Renal cortical epithelial cell (primary cell): ENCODE measurements around the gene ZSWIM9. TPM values are rescaled to one million over a fixed set of nuclear protein-coding genes. Genes with fewer than 3 reads are reported as not detected.

Source experiments
- DNase-seq: peaks from one replicate; pipeline ENCODE4 v3.0.0-alpha.2; 2011; ENCODE audit warnings: low read depth
- total RNA-seq: library from RNA; depleted of rRNA; stranded (reverse); fragments of >200 nt; gene quantifications from 2 replicates; pipeline ENCODE4 v1.2.3, GENCODE V29; 2014

ZSWIM9 gene
- total RNA-seq, 1 donor from 2014 or later, result 5.6 TPM

DNA sequence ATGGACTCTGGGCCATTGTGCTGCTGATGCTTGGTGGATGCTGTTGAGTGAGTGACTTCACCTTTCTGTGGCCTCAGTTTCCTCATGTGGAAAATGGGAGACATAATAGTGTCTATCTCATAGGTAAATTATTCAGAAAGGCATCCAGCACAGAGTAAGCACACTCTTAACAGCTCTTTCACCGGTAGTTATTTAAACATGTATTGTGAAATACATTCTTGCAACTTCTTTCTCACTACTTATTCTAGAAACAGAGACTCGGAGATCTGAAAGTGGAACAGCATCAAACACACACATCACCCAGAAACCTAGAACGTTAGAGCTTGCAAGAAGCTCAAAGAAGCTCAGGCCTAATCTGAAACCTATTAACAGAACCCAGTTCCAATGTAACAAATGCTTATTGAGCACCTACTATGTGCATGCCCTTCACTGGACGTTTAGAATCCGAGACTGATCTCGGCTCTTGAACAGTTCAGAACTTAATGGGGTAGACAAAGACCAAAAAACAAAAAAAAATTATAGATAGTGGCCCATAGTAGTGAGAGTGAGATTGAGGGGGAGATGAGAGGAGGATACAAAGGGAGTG is 4.1 kb downstream of the ZSWIM9 start:
- no peak for DNase-seq

DNA sequence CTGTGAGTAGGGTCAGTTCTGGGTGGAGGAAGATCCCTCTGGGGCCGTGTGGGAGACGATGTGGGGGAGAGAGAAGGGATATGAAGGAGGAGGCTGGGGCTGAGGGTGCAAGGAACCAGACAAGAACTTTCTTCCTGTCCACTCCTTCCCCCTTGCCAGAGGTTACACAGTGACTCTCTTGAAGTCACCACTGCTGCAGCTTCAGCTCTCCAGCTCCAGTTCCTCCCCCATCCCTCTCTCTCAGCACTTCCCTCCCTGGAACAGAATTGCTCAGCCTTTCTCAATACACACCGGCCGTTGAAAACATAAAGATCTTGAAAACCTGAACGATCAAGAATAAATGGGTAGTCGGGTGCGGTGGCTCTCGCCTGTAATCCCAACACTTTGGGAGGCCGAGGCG is 5.1 kb downstream of the ZSWIM9 start:
- DNase-seq, result no peak

DNA sequence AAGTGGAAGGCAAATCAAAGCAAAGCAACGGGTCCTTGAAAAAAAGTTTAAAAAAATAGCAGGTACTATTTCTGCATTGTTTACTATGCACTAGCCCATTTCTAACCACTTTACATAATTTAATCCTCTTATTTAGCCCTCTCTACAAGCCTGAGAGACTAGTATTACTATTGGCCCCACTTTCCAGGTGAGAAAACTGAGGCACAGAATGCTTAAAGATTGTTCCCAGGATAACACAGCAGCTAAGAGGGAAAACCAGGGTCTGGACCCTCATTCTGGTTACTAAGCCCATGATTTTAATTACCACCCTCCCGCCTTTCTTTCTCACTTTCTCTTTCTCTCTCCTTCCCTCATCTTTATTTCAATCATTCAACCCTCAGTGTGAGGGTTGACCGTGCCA is 5.7 kb downstream of the ZSWIM9 start:
- no peak for DNase-seq

DNA sequence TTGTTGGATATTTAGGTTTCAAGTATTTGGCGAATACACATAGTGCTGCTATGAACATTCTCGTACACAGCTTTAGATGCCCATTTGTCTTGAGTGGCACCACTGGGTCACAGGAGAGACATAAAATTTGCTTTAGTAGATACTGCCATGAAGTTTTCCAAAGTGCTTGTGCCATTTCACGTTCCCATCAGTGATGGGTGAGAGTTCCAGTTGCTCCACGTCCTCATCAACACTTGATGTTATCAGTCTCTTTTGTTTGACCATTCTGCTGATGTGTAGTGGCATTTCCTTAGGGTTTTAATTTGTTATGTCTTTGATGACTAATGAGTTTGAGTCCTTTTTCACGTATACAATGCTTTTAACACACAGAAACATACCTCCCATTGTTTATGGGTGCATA is 11.0 kb downstream of the ZSWIM9 start:
- no peak for DNase-seq

DNA sequence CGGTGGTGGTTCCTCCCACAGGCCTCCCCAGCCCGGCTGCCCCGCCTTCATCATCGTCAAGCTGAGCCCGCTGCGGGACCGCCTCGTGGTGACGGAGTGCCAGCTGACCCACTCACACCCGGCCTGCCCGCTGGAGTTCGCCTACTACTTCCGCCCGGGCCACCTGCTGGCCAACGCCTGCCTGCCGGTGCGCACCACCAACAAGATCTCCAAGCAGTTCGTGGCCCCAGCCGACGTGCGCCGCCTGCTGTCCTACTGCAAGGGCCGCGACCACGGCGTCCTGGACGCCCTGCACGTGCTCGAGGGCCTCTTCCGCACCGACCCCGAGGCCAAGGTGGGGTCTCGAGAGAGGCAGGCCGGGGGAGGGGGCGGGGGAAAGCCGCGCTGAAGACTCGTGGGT is 12.0 kb downstream of the ZSWIM9 start:
- no peak for DNase-seq

DNA sequence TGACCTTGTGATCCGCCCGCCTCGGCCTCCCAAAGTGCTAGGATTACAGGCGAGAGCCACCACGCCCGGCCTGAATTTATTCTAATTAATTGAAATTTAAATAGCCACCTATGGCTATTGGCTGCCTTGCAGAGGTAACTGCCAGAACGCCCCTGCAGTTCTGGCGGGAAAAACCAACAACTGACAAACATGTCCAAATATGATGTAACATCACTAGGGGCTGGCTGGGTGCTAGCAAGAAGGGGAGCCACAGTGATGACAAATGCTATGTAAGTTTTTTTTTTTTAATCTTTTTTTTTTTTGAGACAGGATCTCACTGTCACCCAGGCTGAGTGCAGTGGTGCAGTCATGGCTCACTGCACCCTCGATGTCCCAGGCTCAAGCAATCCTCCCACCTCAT is 12.9 kb downstream of the ZSWIM9 start:
- DNase-seq, result no peak

DNA sequence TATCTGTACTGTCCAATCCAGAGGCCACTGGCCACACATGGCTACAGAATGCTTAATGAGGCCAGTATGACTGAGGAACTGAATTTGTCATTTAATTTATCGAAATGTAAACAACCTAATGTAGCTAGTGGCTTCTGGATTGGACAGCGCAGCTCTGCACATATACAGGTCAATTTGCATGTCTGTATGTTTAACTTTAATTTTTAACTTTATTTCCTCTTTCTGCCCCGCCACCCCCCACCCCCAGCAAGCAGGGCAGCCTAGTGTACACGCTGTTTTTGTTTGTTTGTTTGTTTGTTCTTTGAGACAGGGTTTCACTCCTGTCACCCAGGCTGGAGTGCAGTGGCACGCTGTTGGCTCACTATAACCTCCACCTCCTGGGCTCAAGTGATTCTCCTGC is 15.5 kb downstream of the ZSWIM9 start:
- no peak for DNase-seq

DNA sequence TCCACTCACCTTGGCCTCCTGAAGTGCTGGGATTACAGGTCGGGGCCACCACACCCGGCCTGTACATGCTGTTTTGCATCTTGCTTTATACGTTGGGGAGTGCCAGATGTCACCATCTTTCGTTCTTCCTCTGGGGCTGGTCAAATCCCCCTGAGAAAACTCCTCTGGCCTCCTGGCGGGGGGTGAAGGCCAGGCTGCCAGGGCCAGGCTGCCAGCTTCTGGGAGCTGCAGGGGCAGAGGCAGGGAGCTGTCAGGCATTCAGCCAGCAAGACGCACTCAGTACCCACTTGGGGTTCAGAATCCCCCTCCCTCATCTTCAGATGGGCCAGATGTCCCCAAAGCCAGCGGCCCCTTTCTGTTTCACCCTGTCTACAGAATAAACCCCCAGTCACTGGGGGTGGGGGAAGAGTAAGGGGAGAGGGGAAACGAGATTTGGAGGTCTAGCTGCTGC is 16.1 kb downstream of the ZSWIM9 start:
- DNase-seq, result no peak

DNA sequence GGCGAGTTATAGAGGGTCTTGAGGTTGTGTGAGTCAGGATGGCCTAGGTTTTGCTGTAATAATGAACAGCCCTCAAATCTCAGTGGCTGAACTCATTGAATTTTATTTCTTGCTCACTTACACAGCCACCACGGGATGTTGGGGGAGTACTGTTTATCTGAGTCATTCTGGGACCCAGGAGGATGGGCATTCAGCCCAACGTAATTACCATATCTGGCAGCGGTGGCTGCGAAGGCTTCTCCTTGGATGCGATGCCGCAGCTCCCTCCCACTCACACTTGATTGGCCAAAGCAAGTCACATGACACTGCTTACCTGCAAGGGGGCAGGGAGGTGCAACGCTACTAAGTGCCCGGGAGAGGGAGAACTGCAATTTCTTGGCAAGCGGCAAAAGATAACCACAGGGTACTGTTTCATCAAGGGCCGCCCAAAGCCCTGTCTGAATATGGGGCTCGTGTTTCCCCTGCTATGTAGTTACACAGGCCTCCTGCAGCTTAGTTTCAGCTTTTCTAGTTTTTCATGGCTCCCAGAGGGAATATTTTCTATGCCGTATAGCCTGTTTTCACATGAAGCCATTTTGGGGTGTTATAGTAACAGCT is 19.9 kb downstream of the ZSWIM9 start:
- DNase-seq, result peak; percentile 81

DNA sequence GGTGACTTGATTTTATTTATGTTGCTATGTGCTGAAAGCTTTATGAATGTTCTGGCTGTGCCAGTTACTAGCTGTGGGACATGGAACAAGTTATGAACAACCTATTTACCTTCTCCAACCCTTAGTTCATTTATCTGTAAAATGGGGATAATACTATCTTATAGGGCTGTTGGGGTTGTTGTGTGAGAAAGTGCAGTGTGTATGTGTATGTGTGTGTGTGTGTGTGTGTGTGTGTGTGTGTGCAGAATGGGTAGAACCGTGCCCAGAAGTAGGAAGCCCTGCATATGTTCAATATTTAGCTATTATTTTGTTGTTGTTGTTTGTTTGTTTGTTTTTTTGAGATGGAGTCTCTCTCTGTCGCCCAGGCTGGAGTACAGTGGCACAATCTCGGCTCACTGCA is 20.4 kb downstream of the ZSWIM9 start:
- no peak for DNase-seq

DNA sequence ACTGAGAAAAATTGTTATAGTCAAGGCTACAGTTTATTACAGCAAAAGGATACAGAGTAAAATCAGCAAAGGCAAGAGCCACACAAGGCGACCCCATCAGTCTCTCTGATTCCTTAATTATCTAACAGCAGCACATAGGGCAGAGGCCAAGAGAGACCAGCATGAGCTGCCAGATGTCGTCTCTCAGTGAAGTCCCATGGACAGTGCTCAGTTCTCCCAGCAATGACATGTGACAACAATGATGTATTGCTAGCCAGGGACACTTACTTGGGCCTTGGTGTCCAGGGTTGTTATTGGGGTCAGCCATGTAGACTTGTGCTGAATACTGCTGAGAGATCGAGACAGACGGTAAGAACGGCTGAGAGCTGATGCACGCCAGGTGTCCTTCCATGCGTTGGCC is 22.3 kb downstream of the ZSWIM9 start:
- no peak for DNase-seq

DNA sequence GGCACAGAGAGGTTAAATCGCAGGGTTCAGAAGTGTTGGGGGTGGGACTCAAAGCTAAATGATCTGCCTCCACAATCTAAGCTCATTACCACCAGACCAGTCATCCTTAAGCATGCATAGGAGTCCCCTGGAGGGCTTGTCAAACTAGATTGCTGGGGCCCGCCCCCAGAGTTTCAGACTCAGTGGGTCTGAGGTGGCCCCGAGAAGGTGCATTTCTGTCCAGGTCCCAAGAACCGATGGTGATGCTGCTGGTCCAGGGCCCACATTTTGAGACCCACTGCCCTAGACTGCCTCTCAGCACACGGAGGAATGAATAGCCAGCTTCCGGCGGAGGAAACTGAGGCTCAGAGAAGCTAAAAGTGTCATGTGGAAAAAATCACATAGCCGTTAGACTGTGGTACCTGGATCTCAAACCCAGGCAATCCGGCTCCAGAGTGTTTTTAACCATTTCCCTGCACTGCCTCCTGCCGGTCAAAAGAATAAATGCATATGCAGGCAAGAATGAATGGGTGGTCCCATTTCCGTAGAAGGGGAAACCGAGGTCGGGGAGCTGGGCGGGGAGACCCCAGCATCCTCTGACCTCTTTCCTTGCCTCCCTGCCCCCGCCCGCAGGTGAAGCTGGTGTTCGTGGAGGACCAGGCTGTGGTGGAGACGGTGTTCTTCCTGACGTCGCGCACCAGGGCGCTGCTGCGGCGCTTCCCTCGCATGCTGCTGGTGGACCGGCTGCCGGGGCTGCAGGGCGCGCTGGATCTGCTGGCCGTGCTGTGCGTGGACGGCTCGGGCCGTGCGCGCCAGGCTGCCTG is 23.8 kb downstream of the ZSWIM9 start:
- DNase-seq, result no peak

DNA sequence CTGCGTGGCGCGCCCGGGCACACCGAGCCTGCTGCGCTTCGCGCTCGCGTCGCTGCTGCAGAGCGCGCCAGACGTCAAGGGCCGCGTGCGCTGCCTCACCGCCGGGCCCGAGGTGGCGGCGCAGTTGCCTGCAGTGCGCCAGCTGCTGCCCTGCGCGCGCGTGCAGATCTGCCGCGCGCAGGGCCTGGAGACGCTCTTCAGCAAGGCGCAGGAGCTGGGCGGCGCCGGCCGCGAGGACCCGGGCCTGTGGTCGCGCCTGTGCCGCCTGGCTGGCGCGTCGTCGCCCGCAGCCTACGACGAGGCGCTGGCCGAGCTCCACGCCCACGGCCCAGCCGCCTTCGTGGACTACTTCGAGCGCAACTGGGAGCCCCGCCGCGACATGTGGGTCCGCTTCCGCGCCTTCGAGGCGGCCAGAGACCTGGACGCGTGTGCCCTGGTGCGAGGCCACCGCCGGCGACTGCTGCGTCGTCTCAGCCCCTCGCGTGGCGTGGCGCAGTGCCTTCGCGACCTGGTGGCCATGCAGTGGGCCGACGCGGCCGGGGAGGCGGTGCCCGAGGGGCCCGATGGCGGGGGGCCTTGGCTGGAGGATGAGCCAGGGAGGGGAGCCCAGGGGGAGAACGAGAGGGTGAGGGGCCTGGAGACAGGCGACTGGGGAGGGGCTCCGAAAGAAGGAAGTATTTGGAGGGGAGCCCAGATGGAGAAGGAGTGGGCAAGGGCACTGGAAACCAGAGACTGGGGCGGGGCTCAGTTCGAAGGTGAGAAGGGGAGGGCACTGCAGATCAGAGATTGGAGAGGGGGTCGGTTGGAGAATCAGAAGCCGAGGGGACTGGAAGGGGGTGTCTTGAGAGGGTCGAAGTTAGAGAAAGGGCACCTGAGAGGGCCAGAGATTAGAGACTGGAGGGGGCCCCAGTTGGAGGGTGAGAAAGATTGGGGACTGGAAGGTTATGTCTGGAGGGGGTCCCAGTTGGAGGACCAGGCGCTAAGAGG is 24.7 kb downstream of the ZSWIM9 start:
- no peak for DNase-seq

DNA sequence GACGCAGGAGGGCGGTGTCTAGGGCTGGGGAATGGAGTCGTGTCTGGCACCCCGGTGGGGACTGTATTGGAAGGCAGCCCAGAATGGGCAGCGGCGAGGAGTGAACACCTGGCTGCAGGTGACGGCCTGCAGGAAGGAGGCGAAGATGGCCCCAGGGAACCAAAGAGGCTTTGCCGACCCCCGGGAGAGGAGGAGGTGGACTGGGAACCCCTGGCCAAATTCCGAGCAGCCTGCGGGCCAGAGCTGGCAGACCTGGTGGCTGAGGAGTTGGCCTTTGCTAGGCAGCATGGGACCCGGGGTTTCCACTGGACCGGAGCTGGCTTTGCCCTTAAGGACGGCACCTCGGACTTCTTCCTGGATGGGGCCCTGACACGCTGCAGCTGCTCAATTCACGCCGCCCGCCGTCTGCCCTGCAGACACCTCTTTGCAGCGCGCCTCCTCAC is 25.9 kb downstream of the ZSWIM9 start:
- DNase-seq, result no peak

DNA sequence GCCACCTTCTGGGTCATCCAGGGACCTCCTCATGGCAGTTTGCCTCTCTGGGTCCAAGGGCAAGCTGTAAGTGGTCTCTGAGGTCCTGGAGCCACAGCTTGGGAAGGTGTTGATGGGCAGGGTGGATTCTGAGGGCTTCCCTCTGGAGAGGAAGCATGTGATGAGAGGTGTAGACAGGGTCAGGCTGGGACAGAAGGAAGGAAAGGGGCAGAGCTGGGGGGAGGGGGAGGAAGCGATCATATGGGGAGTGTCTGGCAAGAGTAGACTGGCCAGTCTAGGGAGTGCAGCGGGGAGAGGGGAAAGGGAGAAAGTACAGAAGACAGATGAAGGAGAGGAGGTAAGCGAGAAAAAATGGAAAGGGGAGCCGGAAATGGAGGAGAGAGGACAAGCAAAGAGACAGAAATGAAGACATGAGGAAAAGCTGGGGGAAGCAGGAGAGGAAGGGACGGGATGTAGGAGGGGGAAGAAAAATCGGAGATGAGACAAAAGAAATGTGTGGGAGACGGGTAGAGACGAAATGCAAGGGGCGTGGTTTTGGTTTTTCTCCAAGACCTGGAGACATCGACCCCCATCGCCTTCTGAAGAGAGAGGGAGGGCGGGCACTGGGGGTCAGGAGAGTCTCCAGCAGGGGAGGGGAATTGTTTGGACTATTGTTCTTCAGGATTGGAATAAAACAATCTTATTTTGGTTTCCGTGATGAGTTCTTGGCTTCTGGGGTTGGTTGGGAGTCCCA is 26.6 kb downstream of the ZSWIM9 start:
- DNase-seq, result no peak

DNA sequence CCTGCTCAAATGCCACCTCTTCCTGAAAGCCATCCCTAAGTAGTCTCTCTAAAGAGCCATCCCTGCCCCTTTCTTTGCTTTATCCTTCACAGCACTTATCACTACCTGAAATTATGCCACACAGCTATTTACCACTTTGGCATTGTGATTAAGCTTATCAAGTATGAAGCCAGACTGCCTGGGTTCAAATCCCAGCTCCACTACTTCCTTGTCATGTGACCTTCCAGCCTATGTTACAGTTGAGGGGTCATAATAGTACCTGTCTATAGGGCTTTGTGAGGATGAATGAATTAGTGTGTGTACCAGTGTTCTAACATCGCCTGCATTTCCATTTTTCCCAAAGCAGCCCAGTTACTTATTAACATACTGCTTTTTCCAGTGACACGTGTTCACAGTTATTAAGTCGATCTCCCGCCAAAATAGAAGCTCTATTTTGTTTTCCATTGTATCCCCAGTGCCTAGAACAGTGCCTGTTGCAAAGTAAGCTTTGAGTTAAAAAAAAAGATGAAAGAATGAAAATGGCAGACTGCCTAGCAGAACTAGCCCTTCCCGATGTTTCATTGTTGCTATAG is 32.8 kb downstream of the ZSWIM9 start:
- DNase-seq, result no peak

DNA sequence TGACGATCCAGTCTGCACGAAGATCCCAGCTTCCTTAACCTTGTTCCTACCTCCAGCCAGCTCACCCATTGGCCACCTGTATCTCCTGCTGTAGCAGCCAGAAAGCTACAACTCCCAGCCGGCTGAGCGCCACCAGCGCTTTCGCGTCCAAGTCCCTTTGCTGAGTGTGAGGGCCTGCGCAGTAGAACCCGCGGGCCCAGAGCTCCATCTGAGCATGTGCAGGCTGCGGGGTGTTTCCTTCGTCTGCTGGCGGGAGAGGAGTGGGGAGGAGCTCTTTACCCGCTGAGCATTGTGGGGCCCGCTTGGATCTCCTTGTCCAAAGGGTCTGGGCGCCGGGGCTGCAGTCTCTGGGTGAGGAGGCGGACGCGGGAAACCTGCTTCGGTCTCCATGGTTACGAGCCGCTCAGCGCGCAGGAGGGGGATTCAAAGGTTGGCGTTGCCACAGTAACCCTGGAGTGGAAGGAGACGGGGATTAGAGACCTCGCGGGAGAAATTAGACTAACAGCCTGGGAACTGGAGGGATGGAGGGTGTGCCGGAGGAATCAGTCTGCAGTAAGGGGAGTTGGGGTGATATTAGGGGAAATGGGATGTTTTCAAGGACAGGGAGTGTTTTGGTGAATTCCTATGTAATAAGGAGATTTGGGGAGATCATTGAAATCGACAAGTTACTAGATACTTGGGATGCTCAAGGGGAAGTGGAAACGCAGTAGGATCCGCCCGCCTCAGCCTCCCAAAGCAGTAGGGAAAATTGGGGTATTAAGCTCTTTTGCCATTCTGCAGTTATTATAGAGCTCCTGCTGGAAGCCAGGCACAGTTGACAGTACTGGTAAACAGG is 33.5 kb downstream of the ZSWIM9 start:
- peak; percentile 95 for DNase-seq

DNA sequence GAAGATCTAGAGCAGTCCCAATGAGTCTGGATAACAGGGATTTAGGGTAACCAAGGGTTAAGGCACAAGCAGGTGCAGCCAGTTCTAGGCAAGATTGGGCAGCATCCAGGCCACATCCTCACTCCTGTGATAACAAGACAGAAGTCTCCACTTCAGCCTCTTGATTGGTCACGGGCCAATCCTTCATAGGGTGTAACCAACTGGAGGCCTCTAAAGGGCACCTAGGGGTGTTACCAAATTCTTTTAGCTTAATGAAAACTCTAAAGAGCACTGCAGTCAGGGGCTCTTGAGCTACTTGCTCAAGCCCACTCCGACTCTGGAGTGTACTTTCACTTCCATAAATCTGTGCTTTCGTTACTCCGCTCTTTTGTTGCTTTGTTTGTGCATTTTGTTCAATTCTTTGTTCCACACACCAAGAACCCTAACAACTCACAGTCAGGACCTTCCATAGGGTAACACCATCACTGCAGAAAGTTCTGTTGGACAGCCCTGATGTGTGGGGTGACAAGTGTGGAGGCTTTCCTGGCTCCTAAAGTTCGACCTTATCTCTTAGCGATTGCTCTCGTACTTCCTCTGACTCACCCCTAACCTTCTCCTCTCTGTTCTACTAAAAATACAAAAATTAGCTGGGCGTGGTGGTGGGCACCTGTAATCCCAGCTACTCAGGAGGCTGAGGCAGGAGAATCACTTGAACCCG is 36.1 kb downstream of the ZSWIM9 start:
- DNase-seq, result no peak

DNA sequence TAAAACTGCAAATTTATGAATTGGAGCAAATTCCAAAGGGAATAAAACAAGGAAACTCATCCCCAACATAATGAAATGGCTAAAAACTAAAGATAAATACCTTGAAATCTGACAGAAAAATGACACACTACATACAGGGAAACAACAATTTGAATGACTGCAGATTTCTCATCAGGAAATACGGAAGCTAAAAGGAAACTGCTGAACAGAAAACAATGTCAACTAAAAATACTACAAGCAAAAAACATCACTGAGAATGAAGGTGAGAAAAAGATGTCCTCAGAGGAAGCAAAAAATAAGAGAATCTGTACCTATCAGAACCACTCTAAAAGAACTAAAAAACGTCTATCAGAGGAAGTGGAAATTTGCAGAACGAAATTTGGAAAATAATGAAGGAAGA is 39.5 kb downstream of the ZSWIM9 start:
- no peak for DNase-seq
